Mucosa of stomach (tissue), 1 donor: ENCODE measurements around the gene KSR2.
"Not testable (repeated sequence)": the region's sequence is repeated elsewhere in the genome, so short reads cannot be mapped to it uniquely, and the experiment has no call there.

ENCODE experiments used
- H3K27me3 ChIP-seq: one replicate; pipeline ENCODE4 v1.7.0; 2013; ENCODE audit warnings: mild to moderate bottlenecking, low read length; ENCODE audit not compliant: control insufficient read depth, insufficient read depth
- H3K36me3 ChIP-seq: one replicate; pipeline ENCODE4 v1.7.0; 2013; ENCODE audit warnings: low read length; ENCODE audit not compliant: control insufficient read depth, insufficient read depth
- H3K4me1 ChIP-seq: one replicate; pipeline ENCODE4 v1.7.0; 2013; ENCODE audit warnings: mild to moderate bottlenecking, low read length; ENCODE audit not compliant: control insufficient read depth, insufficient read depth
- H3K4me3 ChIP-seq: one replicate; pipeline ENCODE4 v1.7.0; 2013; ENCODE audit warnings: low read length
- H3K9ac ChIP-seq: one replicate; pipeline ENCODE4 v1.7.0; 2013; ENCODE audit warnings: mild to moderate bottlenecking, low read length, moderate library complexity
- H3K9me3 ChIP-seq: one replicate; pipeline ENCODE4 v1.7.0; 2013; ENCODE audit warnings: mild to moderate bottlenecking, low read length, moderate library complexity; ENCODE audit not compliant: control insufficient read depth
- donor health status: Pancreatic carcinoma.

The KSR2 gene

GRCh38 chr12:117750657-117751056 is 218.1 kb downstream of the KSR2 start:
- no peaks in the 10 kb centered on the region for H3K9me3 ChIP-seq
- H3K4me1 ChIP-seq, result no peaks in the 10 kb centered on the region
- no peaks in the 10 kb centered on the region for H3K36me3 ChIP-seq
- H3K27me3 ChIP-seq, result no peaks in the 10 kb centered on the region
- H3K9ac ChIP-seq, result no peak overlapping the region
- no peak overlapping the region for H3K4me3 ChIP-seq

GRCh38 chr12:117749431-117749830 is 219.4 kb downstream of the KSR2 start:
- no peaks in the 10 kb centered on the region for H3K9me3 ChIP-seq
- H3K4me1 ChIP-seq, result no peaks in the 10 kb centered on the region
- no peaks in the 10 kb centered on the region for H3K36me3 ChIP-seq
- no peak overlapping the region for H3K4me3 ChIP-seq
- no peaks in the 10 kb centered on the region for H3K27me3 ChIP-seq
- no peak overlapping the region for H3K9ac ChIP-seq

- not testable (repeated sequence) for H3K9ac ChIP-seq, H3K9me3 ChIP-seq, H3K4me3 ChIP-seq, H3K4me1 ChIP-seq, H3K36me3 ChIP-seq, H3K27me3 ChIP-seq
Measured at GRCh38 chr12:117746358-117746757, 222.4 kb downstream of the KSR2 start.

- Histone ChIP-seq H3K9me3 (no peaks in the 10 kb centered on the region), H3K9ac (no peak overlapping the region), H3K4me1 (no peaks in the 10 kb centered on the region), H3K27me3 (no peaks in the 10 kb centered on the region), H3K4me3 (no peak overlapping the region), H3K36me3 (no peaks in the 10 kb centered on the region)
Measured at GRCh38 chr12:117744418-117744817, 224.4 kb downstream of the KSR2 start.

- Histone ChIP-seq H3K9me3 (no peaks in the 10 kb centered on the region), H3K36me3 (no peaks in the 10 kb centered on the region), H3K4me3 (no peak overlapping the region), H3K9ac (no peak overlapping the region), H3K4me1 (no peaks in the 10 kb centered on the region), H3K27me3 (no peaks in the 10 kb centered on the region)
Measured at GRCh38 chr12:117743761-117744160, 225.0 kb downstream of the KSR2 start.

- Histone ChIP-seq H3K27me3 (no peaks in the 10 kb centered on the region), H3K4me1 (no peaks in the 10 kb centered on the region)
Measured at GRCh38 chr12:117742721-117743120, 226.1 kb downstream of the KSR2 start.

GRCh38 chr12:117738233-117738632 is 230.6 kb downstream of the KSR2 start:
- no peaks in the 10 kb centered on the region for H3K4me1 ChIP-seq
- H3K4me3 ChIP-seq, result no peak overlapping the region
- no peaks in the 10 kb centered on the region for H3K36me3 ChIP-seq
- H3K9ac ChIP-seq, result no peak overlapping the region
- no peaks in the 10 kb centered on the region for H3K27me3 ChIP-seq
- H3K9me3 ChIP-seq, result no peaks in the 10 kb centered on the region

More at GRCh38 chr12:117742721-117743120, 226.1 kb downstream of the KSR2 start:
- H3K9ac ChIP-seq, result no peak overlapping the region
- H3K36me3 ChIP-seq, result no peaks in the 10 kb centered on the region
- H3K9me3 ChIP-seq, result no peaks in the 10 kb centered on the region
- no peak overlapping the region for H3K4me3 ChIP-seq

- Histone ChIP-seq H3K4me3 (no peak overlapping the region), H3K4me1 (no peaks in the 10 kb centered on the region), H3K9ac (no peak overlapping the region), H3K9me3 (no peaks in the 10 kb centered on the region), H3K27me3 (no peaks in the 10 kb centered on the region), H3K36me3 (no peaks in the 10 kb centered on the region)
Measured at GRCh38 chr12:117733549-117733805, 235.3 kb downstream of the KSR2 start.

GRCh38 chr12:117732761-117733548 is 235.8 kb downstream of the KSR2 start:
- Histone ChIP-seq H3K9me3 (no peaks in the 10 kb centered on the region), H3K9ac (no peak overlapping the region), H3K27me3 (no peaks in the 10 kb centered on the region), H3K4me3 (no peak overlapping the region), H3K36me3 (no peaks in the 10 kb centered on the region), H3K4me1 (no peaks in the 10 kb centered on the region)

GRCh38 chr12:117731131-117731530 is 237.7 kb downstream of the KSR2 start:
- not testable (repeated sequence) for H3K9ac ChIP-seq, H3K4me1 ChIP-seq, H3K27me3 ChIP-seq, H3K4me3 ChIP-seq, H3K9me3 ChIP-seq, H3K36me3 ChIP-seq

GRCh38 chr12:117727301-117727700 is 241.5 kb downstream of the KSR2 start:
- Histone ChIP-seq H3K9ac (no peak overlapping the region), H3K4me1 (no peaks in the 10 kb centered on the region), H3K36me3 (no peaks in the 10 kb centered on the region), H3K4me3 (no peak overlapping the region), H3K27me3 (no peaks in the 10 kb centered on the region), H3K9me3 (no peaks in the 10 kb centered on the region)

GRCh38 chr12:117724543-117724942 is 244.2 kb downstream of the KSR2 start:
- H3K36me3 ChIP-seq, result no peaks in the 10 kb centered on the region
- H3K9me3 ChIP-seq, result no peaks in the 10 kb centered on the region
- H3K4me3 ChIP-seq, result no peak overlapping the region
- no peak overlapping the region for H3K9ac ChIP-seq
- no peaks in the 10 kb centered on the region for H3K27me3 ChIP-seq
- H3K4me1 ChIP-seq, result no peaks in the 10 kb centered on the region

GRCh38 chr12:117718559-117718958 is 250.2 kb downstream of the KSR2 start:
- Histone ChIP-seq H3K36me3 (no peaks in the 10 kb centered on the region), H3K4me3 (no peak overlapping the region), H3K27me3 (no peaks in the 10 kb centered on the region), H3K9me3 (no peaks in the 10 kb centered on the region), H3K4me1 (no peaks in the 10 kb centered on the region), H3K9ac (no peak overlapping the region)
